ENCODE measurements around the gene MRGPRE.

Gene MRGPRE

GRCh38 chr11:3180869-3181268, 51.3 kb downstream of the MRGPRE start:
- no peak for TF ChIP-seq CTCF (IDR thresholded peaks at IDR 0.05; ENCODE audit: low read depth, low read length, missing control alignments)
- no peak for DNase-seq (ENCODE audit: extremely low read depth, low read depth)
- no peak overlapping the region for H3K4me3 ChIP-seq (replicated peaks; ENCODE audit: low read depth, low read length)

- DNase-seq (ENCODE audit: extremely low read depth, low read depth) = no peak
- TF ChIP-seq CTCF (IDR thresholded peaks at IDR 0.05; ENCODE audit: low read depth, low read length, missing control alignments) = no peak
- H3K4me3 ChIP-seq (replicated peaks; ENCODE audit: low read depth, low read length) = no peak overlapping the region
These were observed 53.9 kb downstream of the MRGPRE start for GRCh38 chr11:3178349-3178748.

- DNase-seq (ENCODE audit: extremely low read depth, low read depth) = no peak
- no peak for TF ChIP-seq CTCF (IDR thresholded peaks at IDR 0.05; ENCODE audit: low read depth, low read length, missing control alignments)
- H3K4me3 ChIP-seq (replicated peaks; ENCODE audit: low read depth, low read length) = no peak overlapping the region
These were observed 54.3 kb downstream of the MRGPRE start for GRCh38 chr11:3177931-3178330.

Measured in HFF-Myc (cell line).